ENCODE measurements around the gene MAP2.

DNA sequence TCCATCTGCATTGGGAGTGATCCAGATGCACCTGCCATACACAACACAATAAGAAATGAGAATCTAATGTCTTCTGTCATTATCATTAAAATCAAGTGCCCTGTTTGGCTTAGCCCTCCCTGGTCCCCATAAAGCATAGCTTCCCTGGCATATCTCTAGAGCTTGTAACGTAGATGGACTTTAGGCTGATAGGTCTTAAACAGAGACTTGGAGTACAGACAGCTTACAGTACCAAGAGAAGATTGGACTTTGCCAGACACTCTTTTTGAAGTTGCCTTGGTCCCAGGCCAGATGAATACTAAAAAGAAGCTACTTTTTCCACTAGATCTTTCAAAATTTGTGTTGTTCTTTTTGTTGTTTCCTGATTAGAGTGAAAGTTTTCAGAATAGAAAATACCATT, 261.5 kb downstream of the MAP2 start:
- TF ChIP-seq, protein P1, sequence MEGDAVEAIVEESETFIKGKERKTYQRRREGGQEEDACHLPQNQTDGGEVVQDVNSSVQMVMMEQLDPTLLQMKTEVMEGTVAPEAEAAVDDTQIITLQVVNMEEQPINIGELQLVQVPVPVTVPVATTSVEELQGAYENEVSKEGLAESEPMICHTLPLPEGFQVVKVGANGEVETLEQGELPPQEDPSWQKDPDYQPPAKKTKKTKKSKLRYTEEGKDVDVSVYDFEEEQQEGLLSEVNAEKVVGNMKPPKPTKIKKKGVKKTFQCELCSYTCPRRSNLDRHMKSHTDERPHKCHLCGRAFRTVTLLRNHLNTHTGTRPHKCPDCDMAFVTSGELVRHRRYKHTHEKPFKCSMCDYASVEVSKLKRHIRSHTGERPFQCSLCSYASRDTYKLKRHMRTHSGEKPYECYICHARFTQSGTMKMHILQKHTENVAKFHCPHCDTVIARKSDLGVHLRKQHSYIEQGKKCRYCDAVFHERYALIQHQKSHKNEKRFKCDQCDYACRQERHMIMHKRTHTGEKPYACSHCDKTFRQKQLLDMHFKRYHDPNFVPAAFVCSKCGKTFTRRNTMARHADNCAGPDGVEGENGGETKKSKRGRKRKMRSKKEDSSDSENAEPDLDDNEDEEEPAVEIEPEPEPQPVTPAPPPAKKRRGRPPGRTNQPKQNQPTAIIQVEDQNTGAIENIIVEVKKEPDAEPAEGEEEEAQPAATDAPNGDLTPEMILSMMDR (IDR thresholded peaks at IDR 0.05): no peak
- no peak for TF ChIP-seq POLR2A (IDR thresholded peaks at IDR 0.05)
- no peak for TF ChIP-seq EP300 (IDR thresholded peaks at IDR 0.05)

All from ovary (tissue), 3 donors.